Osteoblast (primary cell): Measurements from ENCODE around the gene NLRX1. TPM values are rescaled to one million over a fixed set of nuclear protein-coding genes. Genes with fewer than 3 reads are reported as not detected.
"Not testable (repeated sequence)": the region's sequence is repeated elsewhere in the genome, so short reads cannot be mapped to it uniquely, and the experiment has no call there.

Experiments
- DNase-seq: peaks from one replicate; pipeline ENCODE4 v3.0.0; 2011; ENCODE audit warnings: low spot score, mixed read lengths; ENCODE audit not compliant: insufficient read length; ENCODE audit errors: missing footprints
- H2AFZ ChIP-seq: 2 replicates; pipeline ENCODE4 v1.6.0; 2011; ENCODE audit warnings: mild to moderate bottlenecking, low read length
- H3K27ac ChIP-seq: 2 replicates; pipeline ENCODE4 v1.5.1; 2011; ENCODE audit warnings: mild to moderate bottlenecking, low read depth, low read length, moderate library complexity
- H3K27me3 ChIP-seq: 2 replicates; pipeline ENCODE4 v1.6.0; 2012; ENCODE audit warnings: mild to moderate bottlenecking, control low read depth, inconsistent platforms, low read length, moderate library complexity; ENCODE audit not compliant: insufficient read depth
- H3K36me3 ChIP-seq: 2 replicates; pipeline ENCODE4 v1.5.1; 2011; ENCODE audit warnings: mild to moderate bottlenecking, low read length, control low read depth, moderate library complexity; ENCODE audit not compliant: insufficient read depth
- H3K4me1 ChIP-seq: 2 replicates; pipeline ENCODE4 v1.5.1; 2011; ENCODE audit warnings: mild to moderate bottlenecking, low read length, control low read depth, moderate library complexity; ENCODE audit not compliant: insufficient read depth
- H3K4me2 ChIP-seq: 2 replicates; pipeline ENCODE4 v1.6.0; 2011; ENCODE audit warnings: mild to moderate bottlenecking, low read length; ENCODE audit not compliant: insufficient read depth
- H3K4me3 ChIP-seq: fragments of 200-600 bp; sonication (generic); 3 replicates; pipeline ENCODE4 v1.5.1; 2012; ENCODE audit warnings: mild to moderate bottlenecking, low read length, inconsistent platforms; ENCODE audit not compliant: insufficient read depth
- H3K79me2 ChIP-seq: 2 replicates; pipeline ENCODE4 v1.6.0; 2012; ENCODE audit warnings: mild to moderate bottlenecking, low read length, control low read depth, inconsistent platforms; ENCODE audit not compliant: insufficient read depth
- H3K9me3 ChIP-seq: 2 replicates; pipeline ENCODE4 v1.5.1; 2011; ENCODE audit warnings: low read depth, low read length, control low read depth
- H4K20me1 ChIP-seq: 2 replicates; pipeline ENCODE4 v1.6.0; 2012; ENCODE audit warnings: mild to moderate bottlenecking, low read length, control low read depth; ENCODE audit not compliant: insufficient read depth
- total RNA-seq: library from RNA; depleted of rRNA; stranded (reverse); fragments of >200 nt; gene quantifications from 2 replicates; pipeline ENCODE4 v1.2.3, GENCODE V29; 2012
- TF ChIP-seq, protein P1 (sequence below): IDR thresholded peaks from 2 replicates; pipeline ENCODE4 v1.5.1; 2011; ENCODE audit warnings: mild to moderate bottlenecking, low read depth, low read length, moderate library complexity; ENCODE audit errors: extremely low read depth

The NLRX1 gene
- total RNA-seq, 1 donor: 29.7 TPM

DNA sequence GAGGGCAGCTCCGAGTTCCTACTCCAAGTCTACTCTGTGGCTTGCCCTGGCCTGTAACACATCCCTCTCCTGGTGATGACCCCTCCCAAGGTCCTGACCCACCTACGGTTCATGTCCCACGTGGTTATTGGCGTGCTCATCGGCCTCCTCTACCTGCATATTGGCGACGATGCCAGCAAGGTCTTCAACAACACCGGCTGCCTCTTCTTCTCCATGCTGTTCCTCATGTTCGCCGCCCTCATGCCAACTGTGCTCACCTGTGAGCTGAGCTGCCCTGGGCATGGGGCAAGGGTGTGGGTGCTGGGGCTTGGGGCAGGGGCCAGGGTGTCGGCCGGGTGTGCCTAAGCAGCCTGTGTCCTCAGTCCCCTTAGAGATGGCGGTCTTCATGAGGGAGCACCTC, 10.1 kb upstream of the NLRX1 start:
- no peaks in the 10 kb centered on the region for H3K36me3 ChIP-seq
- H3K27me3 ChIP-seq: peaks cover 15% of the 10 kb centered on the region
- no peaks in the 10 kb centered on the region for H4K20me1 ChIP-seq
- no peaks in the 10 kb centered on the region for H3K9me3 ChIP-seq
- no peak overlapping the region for H3K4me3 ChIP-seq
- no peaks in the 10 kb centered on the region for H3K79me2 ChIP-seq
- H3K4me2 ChIP-seq: no peak overlapping the region
- peak; percentile 59 for DNase-seq
- no peak overlapping the region for H2AFZ ChIP-seq
- TF ChIP-seq, protein P1, sequence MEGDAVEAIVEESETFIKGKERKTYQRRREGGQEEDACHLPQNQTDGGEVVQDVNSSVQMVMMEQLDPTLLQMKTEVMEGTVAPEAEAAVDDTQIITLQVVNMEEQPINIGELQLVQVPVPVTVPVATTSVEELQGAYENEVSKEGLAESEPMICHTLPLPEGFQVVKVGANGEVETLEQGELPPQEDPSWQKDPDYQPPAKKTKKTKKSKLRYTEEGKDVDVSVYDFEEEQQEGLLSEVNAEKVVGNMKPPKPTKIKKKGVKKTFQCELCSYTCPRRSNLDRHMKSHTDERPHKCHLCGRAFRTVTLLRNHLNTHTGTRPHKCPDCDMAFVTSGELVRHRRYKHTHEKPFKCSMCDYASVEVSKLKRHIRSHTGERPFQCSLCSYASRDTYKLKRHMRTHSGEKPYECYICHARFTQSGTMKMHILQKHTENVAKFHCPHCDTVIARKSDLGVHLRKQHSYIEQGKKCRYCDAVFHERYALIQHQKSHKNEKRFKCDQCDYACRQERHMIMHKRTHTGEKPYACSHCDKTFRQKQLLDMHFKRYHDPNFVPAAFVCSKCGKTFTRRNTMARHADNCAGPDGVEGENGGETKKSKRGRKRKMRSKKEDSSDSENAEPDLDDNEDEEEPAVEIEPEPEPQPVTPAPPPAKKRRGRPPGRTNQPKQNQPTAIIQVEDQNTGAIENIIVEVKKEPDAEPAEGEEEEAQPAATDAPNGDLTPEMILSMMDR: no peak
- no peaks in the 10 kb centered on the region for H3K4me1 ChIP-seq
- H3K27ac ChIP-seq: no peak overlapping the region

GRCh38 chr11:119160151-119160550, 8.4 kb upstream of the NLRX1 start:
- Histone ChIP-seq H3K4me1 (no peaks in the 10 kb centered on the region), H3K27me3 (peaks cover 6% of the 10 kb centered on the region), H3K4me3 (no peak overlapping the region), H3K9me3 (no peaks in the 10 kb centered on the region), H3K4me2 (no peak overlapping the region), H3K27ac (no peak overlapping the region), H2AFZ (no peak overlapping the region), H4K20me1 (no peaks in the 10 kb centered on the region), H3K79me2 (no peaks in the 10 kb centered on the region), H3K36me3 (no peaks in the 10 kb centered on the region)
- TF ChIP-seq, protein P1: no peak
- DNase-seq: peak; percentile 41

DNA sequence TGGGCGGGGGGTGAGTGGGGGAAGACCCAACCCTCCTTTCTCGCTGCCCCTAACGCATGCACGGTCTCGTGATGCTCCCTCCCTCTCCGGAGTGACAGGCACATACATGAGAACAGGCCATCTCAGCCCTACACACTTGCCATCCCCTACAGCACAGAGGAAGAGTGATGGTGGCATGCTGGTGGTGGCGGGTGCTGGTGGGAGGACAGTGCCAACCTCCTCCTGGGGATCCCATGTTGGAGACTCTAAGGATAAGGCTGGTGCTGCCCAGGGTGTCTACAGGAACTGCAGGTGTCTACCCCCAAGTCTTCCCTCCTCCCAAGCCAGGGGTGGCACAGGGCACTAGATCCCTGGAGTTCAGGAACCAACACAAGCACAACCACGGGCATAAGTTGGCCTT, 6.7 kb upstream of the NLRX1 start:
- peaks cover 4% of the 10 kb centered on the region for H3K4me1 ChIP-seq

GRCh38 chr11:119166368-119167076, 2.0 kb upstream of the NLRX1 start:
- DNase-seq: peak; percentile 93
- Histone ChIP-seq H2AFZ (no peak overlapping the region), H3K27ac (no peak overlapping the region), H3K4me2 (no peak overlapping the region), H3K36me3 (no peaks in the 10 kb centered on the region), H3K4me3 (no peak overlapping the region), H3K79me2 (peaks cover 3% of the 10 kb centered on the region), H4K20me1 (no peaks in the 10 kb centered on the region), H3K27me3 (no peaks in the 10 kb centered on the region), H3K4me1 (peaks cover 9% of the 10 kb centered on the region), H3K9me3 (no peaks in the 10 kb centered on the region)
- TF ChIP-seq, protein P1: no peak

More for the DNA sequence above, 6.7 kb upstream of the NLRX1 start:
- H3K36me3 ChIP-seq: no peaks in the 10 kb centered on the region
- H4K20me1 ChIP-seq: no peaks in the 10 kb centered on the region
- H3K27me3 ChIP-seq: no peaks in the 10 kb centered on the region
- H3K79me2 ChIP-seq: no peaks in the 10 kb centered on the region
- no peak overlapping the region for H3K4me2 ChIP-seq
- H3K27ac ChIP-seq: no peak overlapping the region
- peak; percentile 66 for DNase-seq
- no peak overlapping the region for H3K4me3 ChIP-seq
- H2AFZ ChIP-seq: no peak overlapping the region
- TF ChIP-seq, protein P1: no peak
- H3K9me3 ChIP-seq: no peaks in the 10 kb centered on the region

- not testable (repeated sequence) for H2AFZ ChIP-seq, DNase-seq, H3K79me2 ChIP-seq, H3K27me3 ChIP-seq, H3K4me2 ChIP-seq, H3K36me3 ChIP-seq, H3K4me3 ChIP-seq, H4K20me1 ChIP-seq, H3K9me3 ChIP-seq, H3K4me1 ChIP-seq, H3K27ac ChIP-seq
Observed at GRCh38 chr11:119167077-119167458, 1.5 kb upstream of the NLRX1 start.
